WTC11 (cell line): Measurements from ENCODE around the gene IPCEF1. TPM values are rescaled to one million over a fixed set of nuclear protein-coding genes. Genes with fewer than 3 reads are reported as not detected.
"Not testable (repeated sequence)": the region's sequence is repeated elsewhere in the genome, so short reads cannot be mapped to it uniquely, and the experiment has no call there.

Experiments used
- ATAC-seq: fragments of 200-7000 bp; cut with Tn5 transposase; 2 replicates; pipeline ENCODE4 v1.10.0; 2021; ENCODE audit warnings: mild to moderate bottlenecking, moderate library complexity
- CTCF ChIA-PET: fragments of 300-600 bp; sonication (Branson Sonifier 250); formaldehyde crosslinking; loops from one replicate; lab custom pipeline; 2021; ENCODE audit warnings: antibody characterized with exemption; lab: Charles Lee
- POLR2A ChIA-PET: fragments of 350-600 bp; sonication (Branson Sonifier 250); formaldehyde crosslinking; loops from one replicate; lab custom pipeline; 2021; ENCODE audit warnings: antibody characterized with exemption; lab: Charles Lee
- DNase-seq: peaks from one replicate; pipeline ENCODE4 v3.0.0; 2021; ENCODE audit warnings: low spot score
- H3K27ac Mint-ChIP-seq: 2 replicates; pipeline ENCODE4 v1.8.0; 2021; ENCODE audit warnings: mixed read lengths
- H3K27me3 Mint-ChIP-seq: 2 replicates; pipeline ENCODE4 v1.8.0; 2021; ENCODE audit warnings: low read depth, mild to moderate bottlenecking, moderate library complexity, mixed read lengths
- H3K36me3 Mint-ChIP-seq: 2 replicates; pipeline ENCODE4 v1.8.0; 2021; ENCODE audit warnings: mixed read lengths
- H3K4me1 Mint-ChIP-seq: 2 replicates; pipeline ENCODE4 v1.8.0; 2022; ENCODE audit warnings: mixed read lengths
- H3K4me3 Mint-ChIP-seq: 2 replicates; pipeline ENCODE4 v1.8.0; 2021; ENCODE audit warnings: mild to moderate bottlenecking, moderate library complexity, mixed read lengths
- H3K9me3 Mint-ChIP-seq: 2 replicates; pipeline ENCODE4 v1.8.0; 2021; ENCODE audit warnings: mixed read lengths
- CREB1 ChIP-seq: sonication (generic); formaldehyde crosslinking; IDR thresholded peaks from 2 replicates; pipeline ENCODE4 v1.8.0; 2023; ENCODE audit warnings: mild to moderate bottlenecking, missing genetic modification reagents
- ERG ChIP-seq: fragments of 250-450 bp; sonication (Bioruptor Pico); IDR thresholded peaks from 2 replicates; pipeline ENCODE4 v1.8.0; 2021; ENCODE audit warnings: mild to moderate bottlenecking
- HMGA2 ChIP-seq: fragments of 250-450 bp; sonication (Bioruptor Pico); IDR thresholded peaks from 2 replicates; pipeline ENCODE4 v1.4.0; 2021; ENCODE audit warnings: mild to moderate bottlenecking, moderate library complexity
- HMGXB4 ChIP-seq: sonication (generic); formaldehyde crosslinking; IDR thresholded peaks from 2 replicates; pipeline ENCODE4 v1.8.1; 2023; ENCODE audit warnings: mild to moderate bottlenecking, moderate library complexity, missing genetic modification reagents
- IRF1 ChIP-seq: sonication (generic); formaldehyde crosslinking; IDR thresholded peaks from 2 replicates; pipeline ENCODE4 v1.8.0; 2023; ENCODE audit warnings: missing genetic modification reagents
- MYBL2 ChIP-seq: sonication (generic); formaldehyde crosslinking; IDR thresholded peaks from 2 replicates; pipeline ENCODE4 v1.8.1; 2023; ENCODE audit warnings: mild to moderate bottlenecking, moderate library complexity, missing genetic modification reagents
- PREB ChIP-seq: sonication (generic); formaldehyde crosslinking; IDR thresholded peaks from 2 replicates; pipeline ENCODE4 v1.8.1; 2022; ENCODE audit warnings: mild to moderate bottlenecking, missing genetic modification reagents, moderate library complexity, borderline replicate concordance
- RELA ChIP-seq: sonication (generic); formaldehyde crosslinking; IDR thresholded peaks from 2 replicates; pipeline ENCODE4 v1.8.1; 2022; ENCODE audit warnings: missing genetic modification reagents, mild to moderate bottlenecking, borderline replicate concordance
- RORB ChIP-seq: fragments of 250-450 bp; sonication (Bioruptor Pico); IDR thresholded peaks from 2 replicates; pipeline ENCODE4 v1.9.0; 2021; ENCODE audit warnings: mild to moderate bottlenecking
- TCF7 ChIP-seq: sonication (generic); formaldehyde crosslinking; IDR thresholded peaks from 2 replicates; pipeline ENCODE4 v1.8.0; 2022; ENCODE audit warnings: mild to moderate bottlenecking, low read depth, missing genetic modification reagents, moderate library complexity
- TEAD1 ChIP-seq: sonication (generic); formaldehyde crosslinking; IDR thresholded peaks from 2 replicates; pipeline ENCODE4 v1.8.0; 2022; ENCODE audit warnings: mild to moderate bottlenecking, missing genetic modification reagents
- ZBTB43 ChIP-seq: sonication (generic); formaldehyde crosslinking; IDR thresholded peaks from 2 replicates; pipeline ENCODE4 v1.8.1; 2023; ENCODE audit warnings: mild to moderate bottlenecking, missing genetic modification reagents
- ZNF317 ChIP-seq: sonication (generic); formaldehyde crosslinking; IDR thresholded peaks from 2 replicates; pipeline ENCODE4 v1.8.1; 2023; ENCODE audit warnings: low read depth, mild to moderate bottlenecking, moderate library complexity, missing genetic modification reagents, borderline replicate concordance
- total RNA-seq: library from RNA; stranded (reverse); gene quantifications from 3 replicates; pipeline ENCODE4 v1.2.3, GENCODE V29; 2021

Gene IPCEF1
- total RNA-seq, 1 experiment from 2014 or later: 1.3 TPM

- TF ChIP-seq HMGXB4 (CRISPR knock-in tag) (no peak), HMGA2 (CRISPR knock-in tag) (no peak), RELA (CRISPR knock-in tag) (no peak), ERG (CRISPR knock-in tag) (no peak), RORB (CRISPR knock-in tag) (no peak), CREB1 (CRISPR knock-in tag) (no peak), ZNF317 (CRISPR knock-in tag) (no peak), ZBTB43 (CRISPR knock-in tag) (no peak), TCF7 (CRISPR knock-in tag) (no peak)
Measured at GRCh38 chr6:154187203-154187602, 169.4 kb downstream of the IPCEF1 start (continued).

GRCh38 chr6:154179434-154179833 is 177.2 kb downstream of the IPCEF1 start:
- TF ChIP-seq PREB (CRISPR knock-in tag) (no peak), TEAD1 (CRISPR knock-in tag) (no peak), MYBL2 (CRISPR knock-in tag) (no peak)
- TF ChIP-seq, all 79 proteins: peak for 0
- no peaks in the 10 kb centered on the region; the same call in 1 of the 2 replicates for H3K27me3 Mint-ChIP-seq
- H3K4me1 Mint-ChIP-seq: no peaks in the 10 kb centered on the region
- no peak overlapping the region for H3K27ac Mint-ChIP-seq
- ATAC-seq (no peak), DNase-seq (no peak)
- H3K9me3 Mint-ChIP-seq: peaks cover 33% of the 10 kb centered on the region
- H3K36me3 Mint-ChIP-seq: peaks cover 14% of the 10 kb centered on the region
- POLR2A ChIA-PET: no interaction called here
- CTCF ChIA-PET: no interaction called here
- H3K4me3 Mint-ChIP-seq: no peak overlapping the region

- peaks cover 28% of the 10 kb centered on the region for H3K36me3 Mint-ChIP-seq
- H3K4me3 Mint-ChIP-seq, ATAC-seq, H3K27me3 Mint-ChIP-seq, CTCF ChIA-PET, H3K27ac Mint-ChIP-seq, POLR2A ChIA-PET, H3K4me1 Mint-ChIP-seq: not testable (repeated sequence)
- DNase-seq: peak; percentile 43
- peaks cover 69% of the 10 kb centered on the region for H3K9me3 Mint-ChIP-seq
Measured at GRCh38 chr6:154172393-154172792, 184.2 kb downstream of the IPCEF1 start.

- Mint-ChIP-seq H3K9me3 (peaks cover 60% of the 10 kb centered on the region), H3K36me3 (peaks cover 26% of the 10 kb centered on the region), H3K27ac (no peak overlapping the region), H3K27me3 (no peaks in the 10 kb centered on the region; the same call in 1 of the 2 replicates), H3K4me3 (no peak overlapping the region), H3K4me1 (peaks cover 4% of the 10 kb centered on the region)
- ATAC-seq (no peak), DNase-seq (no peak)
- ChIA-PET POLR2A (no interaction called here), CTCF (interaction anchor here (1.1 kb wide), 1 partner anchor 10 kb away, joined by 3 read pairs; no protein-coding TSS in a partner anchor)
- TF ChIP-seq IRF1 (CRISPR knock-in tag): no peak
Measured at GRCh38 chr6:154170106-154170505, 186.5 kb downstream of the IPCEF1 start.
